SK-N-SH treated with all-trans-retinoic acid at 6 μM for 48 hours (cell line): ENCODE results near the gene ZMYND19.

Experiments
- ATAC-seq: fragments of 200-7000 bp; cut with Tn5 transposase; 3 replicates; pipeline ENCODE4 v1.9.1; 2020; ENCODE audit warnings: mild to moderate bottlenecking, moderate library complexity
- BACH2 ChIP-seq: fragments of 250-450 bp; sonication (Bioruptor Pico); IDR thresholded peaks from 2 replicates; pipeline ENCODE4 v1.9.0; 2021; ENCODE audit warnings: mild to moderate bottlenecking, borderline replicate concordance
- CSDC2 ChIP-seq: fragments of 250-450 bp; sonication (Bioruptor Pico); IDR thresholded peaks from 2 replicates; pipeline ENCODE4 v1.5.0; 2020; ENCODE audit warnings: mild to moderate bottlenecking, moderate library complexity
- CSRNP3 ChIP-seq: fragments of 250-450 bp; sonication (Bioruptor Pico); IDR thresholded peaks from 2 replicates; pipeline ENCODE4 v1.5.1; 2021; ENCODE audit warnings: mild to moderate bottlenecking, moderate library complexity
- ESRRG ChIP-seq: fragments of 250-450 bp; sonication (Bioruptor Pico); IDR thresholded peaks from 2 replicates; pipeline ENCODE4 v1.6.1; 2021; ENCODE audit warnings: mild to moderate bottlenecking
- GLIS3 ChIP-seq: fragments of 250-450 bp; sonication (Bioruptor Pico); IDR thresholded peaks from 2 replicates; pipeline ENCODE4 v1.5.0; 2020; ENCODE audit warnings: mild to moderate bottlenecking, moderate library complexity
- ISL1 ChIP-seq: fragments of 250-450 bp; sonication (Bioruptor Pico); IDR thresholded peaks from 2 replicates; pipeline ENCODE4 v2.1.2; 2022; ENCODE audit warnings: mild to moderate bottlenecking, moderate library complexity
- OSR1 ChIP-seq: fragments of 250-450 bp; sonication (Bioruptor Pico); IDR thresholded peaks from 2 replicates; pipeline ENCODE4 v1.8.0; 2022; ENCODE audit warnings: moderate library complexity, mild to moderate bottlenecking, inconsistent platforms
- PATZ1 ChIP-seq: fragments of 250-450 bp; sonication (Bioruptor Pico); IDR thresholded peaks from 2 replicates; pipeline ENCODE4 v1.8.0; 2020; ENCODE audit warnings: mild to moderate bottlenecking, moderate library complexity, borderline replicate concordance
- PPARA ChIP-seq: fragments of 250-450 bp; sonication (Bioruptor Pico); IDR thresholded peaks from 2 replicates; pipeline ENCODE4 v1.5.0; 2020; ENCODE audit warnings: mild to moderate bottlenecking, borderline replicate concordance
- RARB ChIP-seq: fragments of 250-450 bp; sonication (Bioruptor Pico); IDR thresholded peaks from 2 replicates; pipeline ENCODE4 v1.8.0; 2021; ENCODE audit warnings: mild to moderate bottlenecking, moderate library complexity
- SNAI2 ChIP-seq: fragments of 250-450 bp; sonication (Bioruptor Pico); IDR thresholded peaks from 2 replicates; pipeline ENCODE4 v1.5.0; 2020; ENCODE audit warnings: mild to moderate bottlenecking, moderate library complexity
- TCF4 ChIP-seq: fragments of 250-450 bp; sonication (Bioruptor Pico); IDR thresholded peaks from 2 replicates; pipeline ENCODE4 v1.8.0; 2021; ENCODE audit warnings: mild to moderate bottlenecking, moderate library complexity, borderline replicate concordance
- ZFP3 ChIP-seq: fragments of 250-450 bp; sonication (Bioruptor Pico); IDR thresholded peaks from 2 replicates; pipeline ENCODE4 v1.5.0; 2020; ENCODE audit warnings: mild to moderate bottlenecking, moderate library complexity
- ZFP30 ChIP-seq: fragments of 450-650 bp; formaldehyde crosslinking; IDR thresholded peaks from 2 replicates; pipeline ENCODE4 v1.5.0; 2022; ENCODE audit warnings: mild to moderate bottlenecking, moderate library complexity
- ZNF565 ChIP-seq: fragments of 450-650 bp; formaldehyde crosslinking; conservative IDR thresholded peaks from 2 replicates; pipeline ENCODE4 v1.5.0; 2020; ENCODE audit warnings: low read depth, mild to moderate bottlenecking, moderate library complexity
- ZNF70 ChIP-seq: fragments of 450-650 bp; formaldehyde crosslinking; IDR thresholded peaks from 2 replicates; pipeline ENCODE4 v1.5.0; 2020; ENCODE audit warnings: mild to moderate bottlenecking, moderate library complexity
- TF ChIP-seq, protein P1 (sequence below): fragments of 250-450 bp; sonication (Bioruptor Pico); IDR thresholded peaks from 2 replicates; pipeline ENCODE4 v1.5.1; 2020; ENCODE audit warnings: low read depth, mild to moderate bottlenecking, moderate library complexity
- TF ChIP-seq, protein P2 (sequence below): fragments of 250-450 bp; sonication (Bioruptor Pico); IDR thresholded peaks from 2 replicates; pipeline ENCODE4 v1.8.0; 2021; ENCODE audit warnings: low read depth, mild to moderate bottlenecking, moderate library complexity, borderline replicate concordance
- TF ChIP-seq, protein P3 (sequence below): fragments of 250-450 bp; sonication (Bioruptor Pico); IDR thresholded peaks from 2 replicates; pipeline ENCODE4 v1.5.0; 2020; ENCODE audit warnings: mild to moderate bottlenecking, moderate library complexity

The ZMYND19 gene

DNA sequence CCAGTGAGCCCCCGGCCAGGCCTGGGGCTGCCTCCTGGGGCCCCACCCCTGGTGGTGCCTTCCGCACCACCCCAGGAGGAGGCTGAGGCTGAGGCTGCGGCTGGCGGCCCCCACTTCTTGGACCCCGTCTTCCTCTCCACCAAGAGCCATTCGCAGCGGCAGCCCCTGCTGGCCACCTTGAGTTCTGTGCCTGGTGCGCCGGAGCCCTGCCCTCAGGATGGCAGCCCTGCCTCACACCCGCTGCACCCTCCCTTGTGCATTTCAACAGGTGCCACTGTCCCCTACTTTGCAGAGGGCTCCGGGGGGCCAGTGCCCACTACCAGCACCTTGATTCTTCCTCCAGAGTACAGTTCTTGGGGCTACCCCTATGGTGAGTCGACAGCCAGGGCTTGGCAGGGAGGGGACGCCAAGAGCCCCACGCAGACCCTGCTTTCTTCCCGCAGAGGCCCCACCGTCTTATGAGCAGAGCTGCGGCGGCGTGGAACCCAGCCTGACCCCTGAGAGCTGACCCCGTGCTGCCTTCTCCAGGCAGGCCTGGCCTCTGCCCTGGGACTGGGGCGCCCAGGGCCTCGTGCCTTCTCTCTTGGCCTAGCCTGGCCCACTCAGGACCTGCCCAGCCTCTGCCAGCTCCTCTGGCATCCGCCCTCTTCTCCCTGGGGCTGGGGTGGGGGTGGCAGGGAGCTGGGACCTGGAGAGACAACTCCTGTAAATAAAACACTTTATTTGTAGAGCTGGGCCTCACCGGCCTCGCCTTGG lies 24.5 kb upstream of the ZMYND19 start:
- no peak for TF ChIP-seq CSDC2 (CRISPR knock-in tag)
- no peak for TF ChIP-seq RARB (CRISPR knock-in tag)
- no peak for TF ChIP-seq OSR1
- TF ChIP-seq ZNF565 (CRISPR knock-in tag): no peak
- TF ChIP-seq, protein P1, sequence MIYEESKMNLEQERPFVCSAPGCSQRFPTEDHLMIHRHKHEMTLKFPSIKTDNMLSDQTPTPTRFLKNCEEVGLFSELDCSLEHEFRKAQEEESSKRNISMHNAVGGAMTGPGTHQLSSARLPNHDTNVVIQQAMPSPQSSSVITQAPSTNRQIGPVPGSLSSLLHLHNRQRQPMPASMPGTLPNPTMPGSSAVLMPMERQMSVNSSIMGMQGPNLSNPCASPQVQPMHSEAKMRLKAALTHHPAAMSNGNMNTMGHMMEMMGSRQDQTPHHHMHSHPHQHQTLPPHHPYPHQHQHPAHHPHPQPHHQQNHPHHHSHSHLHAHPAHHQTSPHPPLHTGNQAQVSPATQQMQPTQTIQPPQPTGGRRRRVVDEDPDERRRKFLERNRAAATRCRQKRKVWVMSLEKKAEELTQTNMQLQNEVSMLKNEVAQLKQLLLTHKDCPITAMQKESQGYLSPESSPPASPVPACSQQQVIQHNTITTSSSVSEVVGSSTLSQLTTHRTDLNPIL (CRISPR knock-in tag): no peak
- TF ChIP-seq PATZ1: no peak
- TF ChIP-seq BACH2: no peak
- ATAC-seq: no peak

DNA sequence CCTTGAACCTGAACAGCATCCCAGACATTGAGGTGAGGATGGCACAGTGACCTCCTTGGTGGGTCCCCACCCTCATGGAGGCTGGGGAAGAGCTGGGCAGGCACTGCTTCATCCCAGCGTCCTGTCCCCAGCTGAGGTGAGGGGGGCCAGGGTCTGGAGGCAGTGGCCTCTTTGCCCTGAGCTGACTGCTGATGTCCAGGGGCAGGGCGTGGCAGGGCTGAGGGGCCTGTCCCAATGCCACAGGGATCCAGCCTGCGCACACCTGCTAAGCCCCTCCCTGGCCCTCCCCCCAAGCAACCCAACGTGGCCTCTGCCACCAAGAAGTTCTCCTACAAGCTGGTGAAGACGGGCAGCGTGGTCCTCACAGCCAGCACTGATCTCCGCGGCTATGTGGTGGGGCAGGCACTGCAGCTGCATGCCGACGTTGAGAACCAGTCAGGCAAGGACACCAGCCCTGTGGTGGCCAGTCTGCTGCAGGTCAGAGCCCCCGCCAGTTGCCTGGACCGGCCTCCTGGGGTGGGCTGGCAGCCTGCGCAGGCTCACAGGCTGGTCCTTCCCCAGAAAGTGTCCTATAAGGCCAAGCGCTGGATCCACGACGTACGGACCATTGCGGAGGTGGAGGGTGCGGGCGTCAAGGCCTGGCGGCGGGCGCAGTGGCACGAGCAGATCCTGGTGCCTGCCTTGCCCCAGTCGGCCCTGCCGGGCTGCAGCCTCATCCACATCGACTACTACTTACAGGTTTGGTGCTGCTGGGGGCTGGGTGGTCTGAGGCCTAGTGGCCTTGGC lies 23.6 kb upstream of the ZMYND19 start:
- TF ChIP-seq PPARA (no peak), ESRRG (CRISPR knock-in tag) (no peak), CSRNP3 (CRISPR knock-in tag) (no peak), GLIS3 (CRISPR knock-in tag) (no peak), OSR1 (no peak), ZFP3 (CRISPR knock-in tag) (no peak), ZFP30 (CRISPR knock-in tag) (no peak)
- TF ChIP-seq, protein P1 (CRISPR knock-in tag): no peak
- no peak for ATAC-seq

DNA sequence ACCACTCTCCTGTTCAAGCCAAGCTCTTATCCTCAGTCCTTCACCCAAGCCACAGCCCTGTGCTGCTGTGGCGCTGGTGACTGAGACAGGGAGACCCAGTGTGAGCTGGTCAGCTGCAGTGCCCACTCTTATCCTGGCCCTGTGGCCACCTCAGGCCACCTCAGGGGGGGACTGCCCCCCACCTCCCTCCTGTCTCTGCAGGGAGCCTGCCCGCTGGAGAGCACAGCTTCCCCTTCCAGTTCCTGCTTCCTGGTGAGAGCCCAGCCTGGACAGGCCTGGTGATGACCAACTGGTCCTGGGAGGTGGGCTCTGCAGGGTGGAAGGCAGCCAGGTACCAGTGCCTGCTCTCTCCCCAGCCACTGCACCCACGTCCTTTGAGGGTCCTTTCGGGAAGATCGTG lies 22.9 kb upstream of the ZMYND19 start:
- no peak for ATAC-seq
- no peak for TF ChIP-seq ESRRG (CRISPR knock-in tag)
- no peak for TF ChIP-seq RARB (CRISPR knock-in tag)
- TF ChIP-seq CSRNP3 (CRISPR knock-in tag): no peak
- TF ChIP-seq, protein P2, sequence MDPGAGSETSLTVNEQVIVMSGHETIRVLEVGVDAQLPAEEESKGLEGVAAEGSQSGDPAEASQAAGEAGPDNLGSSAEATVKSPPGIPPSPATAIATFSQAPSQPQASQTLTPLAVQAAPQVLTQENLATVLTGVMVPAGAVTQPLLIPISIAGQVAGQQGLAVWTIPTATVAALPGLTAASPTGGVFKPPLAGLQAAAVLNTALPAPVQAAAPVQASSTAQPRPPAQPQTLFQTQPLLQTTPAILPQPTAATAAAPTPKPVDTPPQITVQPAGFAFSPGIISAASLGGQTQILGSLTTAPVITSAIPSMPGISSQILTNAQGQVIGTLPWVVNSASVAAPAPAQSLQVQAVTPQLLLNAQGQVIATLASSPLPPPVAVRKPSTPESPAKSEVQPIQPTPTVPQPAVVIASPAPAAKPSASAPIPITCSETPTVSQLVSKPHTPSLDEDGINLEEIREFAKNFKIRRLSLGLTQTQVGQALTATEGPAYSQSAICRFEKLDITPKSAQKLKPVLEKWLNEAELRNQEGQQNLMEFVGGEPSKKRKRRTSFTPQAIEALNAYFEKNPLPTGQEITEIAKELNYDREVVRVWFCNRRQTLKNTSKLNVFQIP (CRISPR knock-in tag): no peak
- no peak for TF ChIP-seq ZNF70 (CRISPR knock-in tag)
- TF ChIP-seq CSDC2 (CRISPR knock-in tag): no peak
- no peak for TF ChIP-seq SNAI2 (CRISPR knock-in tag)
- TF ChIP-seq ISL1 (CRISPR knock-in tag): no peak
- no peak for TF ChIP-seq PATZ1
- TF ChIP-seq, protein P3, sequence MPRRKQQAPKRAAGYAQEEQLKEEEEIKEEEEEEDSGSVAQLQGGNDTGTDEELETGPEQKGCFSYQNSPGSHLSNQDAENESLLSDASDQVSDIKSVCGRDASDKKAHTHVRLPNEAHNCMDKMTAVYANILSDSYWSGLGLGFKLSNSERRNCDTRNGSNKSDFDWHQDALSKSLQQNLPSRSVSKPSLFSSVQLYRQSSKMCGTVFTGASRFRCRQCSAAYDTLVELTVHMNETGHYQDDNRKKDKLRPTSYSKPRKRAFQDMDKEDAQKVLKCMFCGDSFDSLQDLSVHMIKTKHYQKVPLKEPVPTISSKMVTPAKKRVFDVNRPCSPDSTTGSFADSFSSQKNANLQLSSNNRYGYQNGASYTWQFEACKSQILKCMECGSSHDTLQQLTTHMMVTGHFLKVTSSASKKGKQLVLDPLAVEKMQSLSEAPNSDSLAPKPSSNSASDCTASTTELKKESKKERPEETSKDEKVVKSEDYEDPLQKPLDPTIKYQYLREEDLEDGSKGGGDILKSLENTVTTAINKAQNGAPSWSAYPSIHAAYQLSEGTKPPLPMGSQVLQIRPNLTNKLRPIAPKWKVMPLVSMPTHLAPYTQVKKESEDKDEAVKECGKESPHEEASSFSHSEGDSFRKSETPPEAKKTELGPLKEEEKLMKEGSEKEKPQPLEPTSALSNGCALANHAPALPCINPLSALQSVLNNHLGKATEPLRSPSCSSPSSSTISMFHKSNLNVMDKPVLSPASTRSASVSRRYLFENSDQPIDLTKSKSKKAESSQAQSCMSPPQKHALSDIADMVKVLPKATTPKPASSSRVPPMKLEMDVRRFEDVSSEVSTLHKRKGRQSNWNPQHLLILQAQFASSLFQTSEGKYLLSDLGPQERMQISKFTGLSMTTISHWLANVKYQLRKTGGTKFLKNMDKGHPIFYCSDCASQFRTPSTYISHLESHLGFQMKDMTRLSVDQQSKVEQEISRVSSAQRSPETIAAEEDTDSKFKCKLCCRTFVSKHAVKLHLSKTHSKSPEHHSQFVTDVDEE (CRISPR knock-in tag): no peak
- no peak for TF ChIP-seq TCF4
- no peak for TF ChIP-seq BACH2
- no peak for TF ChIP-seq ZNF565 (CRISPR knock-in tag)
- TF ChIP-seq GLIS3 (CRISPR knock-in tag): no peak
- no peak for TF ChIP-seq OSR1
- TF ChIP-seq PPARA: no peak
- TF ChIP-seq, protein P1 (CRISPR knock-in tag): no peak
